ENCODE data around the gene KRT34. TPM values are rescaled to one million over a fixed set of nuclear protein-coding genes. Genes with fewer than 3 reads are reported as not detected.

The KRT34 gene
- total RNA-seq, 1 experiment from 2014 or later: not detected

DNA sequence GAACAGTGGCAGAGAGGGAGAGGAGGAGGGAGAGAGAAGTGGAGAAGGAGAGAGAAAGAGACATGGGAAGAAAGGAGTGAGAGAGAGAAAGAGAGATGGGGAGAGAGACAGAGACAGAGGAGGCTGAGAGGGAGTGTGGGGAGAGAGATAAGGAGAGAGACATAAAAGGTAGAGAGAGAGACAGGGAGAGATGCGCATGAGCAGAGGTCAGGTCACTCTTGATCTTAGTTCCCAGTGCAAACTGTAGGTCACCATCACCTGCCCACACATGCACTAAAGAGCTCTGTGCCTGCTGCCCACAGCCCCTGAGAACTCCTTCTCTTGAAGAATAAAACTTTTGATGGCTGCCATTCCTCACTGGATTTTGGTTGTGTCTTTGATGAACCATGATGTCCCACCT is 46.4 kb downstream of the KRT34 start:
- H3K4me3 ChIP-seq (ENCODE audit: insufficient read depth, low read depth, low read length): no peak overlapping the region
- H3K27me3 ChIP-seq (ENCODE audit: control insufficient read depth, insufficient read depth, low read length): no peaks in the 10 kb centered on the region
- no peak for DNase-seq
- no peaks in the 10 kb centered on the region for H3K36me3 ChIP-seq (replicated peaks; ENCODE audit: control insufficient read depth, insufficient read depth, low read length)

- H3K4me3 ChIP-seq (ENCODE audit: insufficient read depth, low read depth, low read length): no peak overlapping the region
- H3K27me3 ChIP-seq (ENCODE audit: control insufficient read depth, insufficient read depth, low read length): no peaks in the 10 kb centered on the region
- no peaks in the 10 kb centered on the region for H3K36me3 ChIP-seq (replicated peaks; ENCODE audit: control insufficient read depth, insufficient read depth, low read length)
- no peak for DNase-seq
These were observed 47.5 kb downstream of the KRT34 start for GRCh38 chr17:41334385-41335305.

GRCh38 chr17:41333836-41334235 is 48.3 kb downstream of the KRT34 start:
- no peak overlapping the region for H3K4me3 ChIP-seq (ENCODE audit: insufficient read depth, low read depth, low read length)
- no peak for DNase-seq
- H3K36me3 ChIP-seq (replicated peaks; ENCODE audit: control insufficient read depth, insufficient read depth, low read length): no peaks in the 10 kb centered on the region
- no peaks in the 10 kb centered on the region for H3K27me3 ChIP-seq (ENCODE audit: control insufficient read depth, insufficient read depth, low read length)

DNA sequence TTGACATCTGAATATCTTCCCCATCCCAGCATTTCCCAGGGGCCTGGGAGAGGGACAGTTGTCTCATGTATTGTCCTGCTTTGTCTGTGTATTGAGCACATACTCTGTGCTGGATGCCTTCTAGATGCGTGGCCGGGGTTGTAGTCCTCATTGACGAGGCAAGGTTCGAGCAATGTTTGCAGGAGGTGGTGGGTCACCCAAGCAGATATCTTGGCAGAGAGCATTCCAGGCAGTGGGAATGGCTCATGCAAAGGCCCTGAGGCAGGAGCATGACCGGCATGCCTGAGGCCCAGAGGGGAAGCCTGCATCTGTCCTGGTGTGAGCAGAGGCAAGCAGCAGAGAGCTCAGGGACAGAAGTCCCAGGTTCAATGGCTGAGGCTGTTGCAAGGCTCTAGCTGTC is 49.0 kb downstream of the KRT34 start:
- H3K27me3 ChIP-seq (ENCODE audit: control insufficient read depth, insufficient read depth, low read length): no peaks in the 10 kb centered on the region
- H3K36me3 ChIP-seq (replicated peaks; ENCODE audit: control insufficient read depth, insufficient read depth, low read length): no peaks in the 10 kb centered on the region
- no peak for DNase-seq
- no peak overlapping the region for H3K4me3 ChIP-seq (ENCODE audit: insufficient read depth, low read depth, low read length)

GRCh38 chr17:41332239-41332638 is 49.9 kb downstream of the KRT34 start:
- H3K36me3 ChIP-seq (replicated peaks; ENCODE audit: control insufficient read depth, insufficient read depth, low read length): no peaks in the 10 kb centered on the region
- DNase-seq: no peak

GRCh38 chr17:41331606-41332005 is 50.5 kb downstream of the KRT34 start:
- Histone ChIP-seq H3K27me3 (ENCODE audit: control insufficient read depth, insufficient read depth, low read length) (no peaks in the 10 kb centered on the region), H3K36me3 (replicated peaks; ENCODE audit: control insufficient read depth, insufficient read depth, low read length) (no peaks in the 10 kb centered on the region), H3K4me3 (ENCODE audit: insufficient read depth, low read depth, low read length) (no peak overlapping the region)
- no peak for DNase-seq

More at GRCh38 chr17:41332239-41332638, 49.9 kb downstream of the KRT34 start:
- H3K27me3 ChIP-seq (ENCODE audit: control insufficient read depth, insufficient read depth, low read length): no peaks in the 10 kb centered on the region
- H3K4me3 ChIP-seq (ENCODE audit: insufficient read depth, low read depth, low read length): no peak overlapping the region

DNA sequence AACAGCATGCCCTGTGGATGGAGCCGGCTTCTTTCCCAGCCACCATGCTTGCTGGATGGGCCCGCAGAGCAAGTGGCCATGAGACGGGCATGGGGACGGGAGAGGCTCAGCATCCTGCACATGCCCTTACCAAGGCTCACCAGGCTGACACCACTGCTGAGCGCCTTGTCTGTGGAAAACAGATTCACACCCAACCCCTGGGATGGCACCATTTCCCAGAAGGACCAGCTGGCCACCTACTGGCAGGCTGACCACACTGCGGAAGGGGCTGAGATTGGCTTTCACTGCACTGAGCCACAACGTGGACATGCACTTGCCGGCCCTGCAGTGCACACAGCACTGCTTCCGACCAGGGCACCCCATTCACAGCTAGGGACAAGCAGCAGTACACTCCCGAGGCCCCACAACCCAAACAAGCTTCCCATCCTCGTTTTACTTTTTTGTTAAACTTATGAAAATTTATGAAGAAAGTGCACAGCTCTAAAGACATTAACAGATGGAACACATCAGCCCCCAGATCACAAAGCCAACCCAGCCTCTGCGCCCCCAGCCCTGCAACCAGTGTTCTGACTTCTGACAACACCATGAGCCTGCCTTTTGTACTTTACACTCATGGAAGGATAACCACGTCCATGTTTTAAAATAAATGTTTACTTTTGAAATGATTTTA is 52.7 kb downstream of the KRT34 start:
- H3K36me3 ChIP-seq (replicated peaks; ENCODE audit: control insufficient read depth, insufficient read depth, low read length): no peaks in the 10 kb centered on the region
- H3K27me3 ChIP-seq (ENCODE audit: control insufficient read depth, insufficient read depth, low read length): no peaks in the 10 kb centered on the region
- DNase-seq: peak; percentile 80
- H3K4me3 ChIP-seq (ENCODE audit: insufficient read depth, low read depth, low read length): no peak overlapping the region

DNA sequence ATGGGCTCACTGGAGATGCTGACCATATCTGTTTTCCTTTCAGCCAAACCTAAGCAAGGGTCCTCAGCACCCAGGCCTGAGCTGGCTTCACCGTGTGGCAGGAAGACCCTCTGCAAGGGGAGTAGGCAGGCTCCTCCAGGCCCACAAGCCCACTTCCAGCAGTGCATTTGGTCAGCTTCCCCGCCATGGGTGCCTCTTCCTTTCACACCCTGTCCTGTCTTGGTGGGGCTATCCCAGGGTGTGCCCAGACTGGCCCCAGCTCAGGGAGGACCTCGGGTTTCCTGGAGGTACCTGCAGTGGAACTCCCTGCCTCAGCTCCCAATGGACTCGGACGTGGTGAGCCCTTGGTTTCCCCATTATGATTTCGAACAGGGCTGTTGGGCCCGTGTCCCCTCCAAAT is 53.9 kb downstream of the KRT34 start:
- Histone ChIP-seq H3K4me3 (ENCODE audit: insufficient read depth, low read depth, low read length) (no peak overlapping the region), H3K36me3 (replicated peaks; ENCODE audit: control insufficient read depth, insufficient read depth, low read length) (no peaks in the 10 kb centered on the region), H3K27me3 (ENCODE audit: control insufficient read depth, insufficient read depth, low read length) (no peaks in the 10 kb centered on the region)
- DNase-seq: no peak

Other genes starting within 250 kb of the KRT34 start
- gene KRTAP4-6, start 241.8 kb downstream of the KRT34 start, total RNA-seq (2014; rRNA removed; shearing (Covaris generic)): not detected in 2 replicates
- gene KRTAP4-5, start 232.5 kb downstream of the KRT34 start, total RNA-seq (2014; rRNA removed; shearing (Covaris generic)): not detected in 2 replicates
- not detected in 2 replicates for gene KRTAP4-4, start 221.6 kb downstream of the KRT34 start, total RNA-seq (2014; rRNA removed; shearing (Covaris generic))
- not detected in 2 replicates for gene KRTAP4-3, start 214.1 kb downstream of the KRT34 start, total RNA-seq (2014; rRNA removed; shearing (Covaris generic))
- not detected in 2 replicates for gene KRTAP4-2, start 204.1 kb downstream of the KRT34 start, total RNA-seq (2014; rRNA removed; shearing (Covaris generic))
- gene KRTAP4-1, start 197.4 kb downstream of the KRT34 start, total RNA-seq (2014; rRNA removed; shearing (Covaris generic)): 0.38 and 0.70 TPM in 2 replicates
- not detected in 2 replicates for gene KRTAP9-1, start 192.4 kb downstream of the KRT34 start, total RNA-seq (2014; rRNA removed; shearing (Covaris generic))
- not detected in 2 replicates for gene KRTAP9-2, start 155.7 kb downstream of the KRT34 start, total RNA-seq (2014; rRNA removed; shearing (Covaris generic))
- gene KRTAP9-3, start 149.9 kb downstream of the KRT34 start, total RNA-seq (2014; rRNA removed; shearing (Covaris generic)): not detected in 2 replicates
- gene KRTAP9-8, start 144.3 kb downstream of the KRT34 start, total RNA-seq (2014; rRNA removed; shearing (Covaris generic)): not detected in 2 replicates
- gene KRTAP9-4, start 132.6 kb downstream of the KRT34 start, total RNA-seq (2014; rRNA removed; shearing (Covaris generic)): not detected in 2 replicates
- gene KRTAP9-9, start 126.9 kb downstream of the KRT34 start, total RNA-seq (2014; rRNA removed; shearing (Covaris generic)): not detected in 2 replicates
- gene KRTAP9-6, start 116.9 kb downstream of the KRT34 start, total RNA-seq (2014; rRNA removed; shearing (Covaris generic)): not detected in 2 replicates
- not detected in 2 replicates for gene KRTAP9-7, start 106.6 kb downstream of the KRT34 start, total RNA-seq (2014; rRNA removed; shearing (Covaris generic))
- gene KRTAP29-1, start 79.5 kb downstream of the KRT34 start, total RNA-seq (2014; rRNA removed; shearing (Covaris generic)): not detected in 2 replicates
- not detected in 2 replicates for gene KRTAP16-1, start 73.0 kb downstream of the KRT34 start, total RNA-seq (2014; rRNA removed; shearing (Covaris generic))
- not detected in 2 replicates for gene KRTAP17-1, start 66.6 kb downstream of the KRT34 start, total RNA-seq (2014; rRNA removed; shearing (Covaris generic))
- not detected in 2 replicates for gene KRT33A, start 31.5 kb downstream of the KRT34 start, total RNA-seq (2014; rRNA removed; shearing (Covaris generic))
- not detected in 2 replicates for gene KRT33B, start 12.5 kb downstream of the KRT34 start, total RNA-seq (2014; rRNA removed; shearing (Covaris generic))
- not detected in 2 replicates for gene KRT31, start 15.3 kb upstream of the KRT34 start, total RNA-seq (2014; rRNA removed; shearing (Covaris generic))
- not detected in 2 replicates for gene KRT37, start 42.3 kb upstream of the KRT34 start, total RNA-seq (2014; rRNA removed; shearing (Covaris generic))
- gene KRT38, start 58.7 kb upstream of the KRT34 start, total RNA-seq (2014; rRNA removed; shearing (Covaris generic)): not detected in 2 replicates
- gene KRT32, start 85.1 kb upstream of the KRT34 start, total RNA-seq (2014; rRNA removed; shearing (Covaris generic)): not detected in 2 replicates
- gene KRT35, start 98.8 kb upstream of the KRT34 start, total RNA-seq (2014; rRNA removed; shearing (Covaris generic)): not detected in 2 replicates
- not detected in 2 replicates for gene KRT36, start 107.6 kb upstream of the KRT34 start, total RNA-seq (2014; rRNA removed; shearing (Covaris generic))
- gene KRT13, start 123.3 kb upstream of the KRT34 start, total RNA-seq (2014; rRNA removed; shearing (Covaris generic)): not detected in 2 replicates
- gene KRT15, start 136.6 kb upstream of the KRT34 start, total RNA-seq (2014; rRNA removed; shearing (Covaris generic)): 0.52 and 0.59 TPM in 2 replicates
- gene KRT19, start 146.0 kb upstream of the KRT34 start, total RNA-seq (2014; rRNA removed; shearing (Covaris generic)): 44.9 and 116 TPM in 2 replicates
- gene KRT9, start 189.8 kb upstream of the KRT34 start, total RNA-seq (2014; rRNA removed; shearing (Covaris generic)): not detected in 2 replicates
- not detected in 2 replicates for gene KRT14, start 204.6 kb upstream of the KRT34 start, total RNA-seq (2014; rRNA removed; shearing (Covaris generic))
- gene KRT16, start 230.5 kb upstream of the KRT34 start, total RNA-seq (2014; rRNA removed; shearing (Covaris generic)): not detected in 2 replicates
- gene KRT17, start 242.3 kb upstream of the KRT34 start, total RNA-seq (2014; rRNA removed; shearing (Covaris generic)): 0.07 TPM in 1 of 2 replicates, not detected in the other

Measured in H7 (cell line).